SHP77 treated with DMSO at 0.1 percent for 48 hours (cell line): ENCODE data around the gene STING1.
"Not testable (repeated sequence)": the region's sequence is repeated elsewhere in the genome, so short reads cannot be mapped to it uniquely, and the experiment has no call there.

Experiments
- DNase-seq: peaks from one replicate; lab custom pipeline; 2025; lab: John Stamatoyannopoulos, UW

STING1 gene

GRCh38 chr5:139482050-139482889 lies at the start of gene STING1:
STING1 (minus strand) TSS chr5:139482758; CDS start chr5:139481704, 1,054 bp downstream.
- peak; percentile 89 for DNase-seq

- no peak for DNase-seq
Observed at GRCh38 chr5:139531772-139532169, 49.2 kb upstream of the STING1 start.

GRCh38 chr5:139530079-139530478 lies 47.5 kb upstream of the STING1 start:
- not testable (repeated sequence) for DNase-seq

GRCh38 chr5:139528695-139529094 lies 46.1 kb upstream of the STING1 start:
- not testable (repeated sequence) for DNase-seq

- not testable (repeated sequence) for DNase-seq
Observed at GRCh38 chr5:139527896-139528467, 45.4 kb upstream of the STING1 start.

GRCh38 chr5:139527090-139527470 lies 44.5 kb upstream of the STING1 start:
- not testable (repeated sequence) for DNase-seq

GRCh38 chr5:139526309-139527089 lies 43.9 kb upstream of the STING1 start:
- not testable (repeated sequence) for DNase-seq

GRCh38 chr5:139525586-139526308 lies 43.2 kb upstream of the STING1 start:
- DNase-seq = not testable (repeated sequence)

- DNase-seq = no peak
Observed at GRCh38 chr5:139524940-139525585, 42.5 kb upstream of the STING1 start.

GRCh38 chr5:139524446-139524845 lies 41.9 kb upstream of the STING1 start:
- DNase-seq = no peak

- DNase-seq = no peak
Observed at GRCh38 chr5:139523635-139524445, 41.3 kb upstream of the STING1 start.

GRCh38 chr5:139517683-139518564 lies 35.4 kb upstream of the STING1 start:
- DNase-seq = peak; percentile 85

GRCh38 chr5:139514486-139514856 lies 31.9 kb upstream of the STING1 start:
- DNase-seq = no peak

- DNase-seq = no peak
Observed at GRCh38 chr5:139513852-139514485, 31.4 kb upstream of the STING1 start.

GRCh38 chr5:139513434-139513833 lies 30.9 kb upstream of the STING1 start:
- peak; percentile 76 for DNase-seq

- DNase-seq = no peak
Observed at GRCh38 chr5:139512786-139513390, 30.3 kb upstream of the STING1 start.

GRCh38 chr5:139504722-139505121 lies 22.2 kb upstream of the STING1 start:
- DNase-seq = not testable (repeated sequence)

- DNase-seq = peak; percentile 55
Observed at GRCh38 chr5:139503879-139504278, 21.3 kb upstream of the STING1 start.
